ENCODE measurements around the gene CABLES1. TPM values are rescaled to one million over a fixed set of nuclear protein-coding genes. Genes with fewer than 3 reads are reported as not detected.
"Not testable (repeated sequence)": the region's sequence is repeated elsewhere in the genome, so short reads cannot be mapped to it uniquely, and the experiment has no call there.

The CABLES1 gene
- total RNA-seq, 2 donors from 2014 or later, result 9.9 to 16.7 TPM

DNA sequence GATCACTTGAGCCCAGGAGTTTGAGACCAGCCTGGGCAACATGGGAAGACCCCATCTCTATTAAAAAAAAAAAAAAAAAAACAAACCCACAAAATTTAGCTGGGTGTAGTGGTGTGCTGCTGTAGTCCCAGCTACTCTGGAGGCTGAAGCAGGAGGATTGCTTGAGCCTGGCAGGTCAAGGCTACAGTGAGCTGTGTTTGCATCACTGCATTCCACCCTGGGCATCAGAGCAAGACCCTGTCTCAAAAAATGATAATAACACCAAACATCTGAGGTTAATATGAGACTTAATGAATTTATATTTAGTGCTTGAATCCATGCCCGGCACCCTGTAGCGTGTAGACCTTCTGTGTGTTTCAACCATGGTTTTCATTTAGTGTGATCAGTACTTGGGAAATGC lies 22.8 kb downstream of the CABLES1 start:
- no peak overlapping the region for H3K9ac ChIP-seq (ENCODE audit: extremely low read depth, low read length, poor library complexity, severe bottlenecking)
- H3K4me1 Mint-ChIP-seq, result peaks cover 30% of the 10 kb centered on the region
- no peaks in the 10 kb centered on the region for H3K4me1 ChIP-seq (ENCODE audit: control insufficient read depth, insufficient read depth, low read length)
- no peaks in the 10 kb centered on the region for H3K9me3 Mint-ChIP-seq
- no peaks in the 10 kb centered on the region for H3K27me3 Mint-ChIP-seq (ENCODE audit: insufficient read depth)
- no peaks in the 10 kb centered on the region for H3K36me3 ChIP-seq (ENCODE audit: control insufficient read depth, insufficient read depth, low read length)
- 94 to 100% methylated on average over 2 of the region's 2 CpGs for WGBS, 2 experiments (ENCODE audit: insufficient coverage in 1 of 2, insufficient read length in 1 of 2)
- H3K27ac Mint-ChIP-seq, result peak overlapping the region; percentile 39
- no peak overlapping the region for H3K27ac ChIP-seq (ENCODE audit: low read depth, low read length)
- H3K36me3 Mint-ChIP-seq (ENCODE audit: low read depth), result peaks cover 6% of the 10 kb centered on the region
- H3K27me3 ChIP-seq (ENCODE audit: control insufficient read depth, insufficient read depth, low read length, poor library complexity, severe bottlenecking), result no peaks in the 10 kb centered on the region
- DNase-seq, result no peak
- no peak overlapping the region for H3K4me3 ChIP-seq (ENCODE audit: low read length)
- TF ChIP-seq, protein P1, sequence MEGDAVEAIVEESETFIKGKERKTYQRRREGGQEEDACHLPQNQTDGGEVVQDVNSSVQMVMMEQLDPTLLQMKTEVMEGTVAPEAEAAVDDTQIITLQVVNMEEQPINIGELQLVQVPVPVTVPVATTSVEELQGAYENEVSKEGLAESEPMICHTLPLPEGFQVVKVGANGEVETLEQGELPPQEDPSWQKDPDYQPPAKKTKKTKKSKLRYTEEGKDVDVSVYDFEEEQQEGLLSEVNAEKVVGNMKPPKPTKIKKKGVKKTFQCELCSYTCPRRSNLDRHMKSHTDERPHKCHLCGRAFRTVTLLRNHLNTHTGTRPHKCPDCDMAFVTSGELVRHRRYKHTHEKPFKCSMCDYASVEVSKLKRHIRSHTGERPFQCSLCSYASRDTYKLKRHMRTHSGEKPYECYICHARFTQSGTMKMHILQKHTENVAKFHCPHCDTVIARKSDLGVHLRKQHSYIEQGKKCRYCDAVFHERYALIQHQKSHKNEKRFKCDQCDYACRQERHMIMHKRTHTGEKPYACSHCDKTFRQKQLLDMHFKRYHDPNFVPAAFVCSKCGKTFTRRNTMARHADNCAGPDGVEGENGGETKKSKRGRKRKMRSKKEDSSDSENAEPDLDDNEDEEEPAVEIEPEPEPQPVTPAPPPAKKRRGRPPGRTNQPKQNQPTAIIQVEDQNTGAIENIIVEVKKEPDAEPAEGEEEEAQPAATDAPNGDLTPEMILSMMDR (conservative IDR thresholded peaks at IDR 0.05), result no peak
- no peaks in the 10 kb centered on the region for H3K9me3 ChIP-seq (ENCODE audit: control insufficient read depth, low read length)
- no peak overlapping the region for H3K4me3 Mint-ChIP-seq

DNA sequence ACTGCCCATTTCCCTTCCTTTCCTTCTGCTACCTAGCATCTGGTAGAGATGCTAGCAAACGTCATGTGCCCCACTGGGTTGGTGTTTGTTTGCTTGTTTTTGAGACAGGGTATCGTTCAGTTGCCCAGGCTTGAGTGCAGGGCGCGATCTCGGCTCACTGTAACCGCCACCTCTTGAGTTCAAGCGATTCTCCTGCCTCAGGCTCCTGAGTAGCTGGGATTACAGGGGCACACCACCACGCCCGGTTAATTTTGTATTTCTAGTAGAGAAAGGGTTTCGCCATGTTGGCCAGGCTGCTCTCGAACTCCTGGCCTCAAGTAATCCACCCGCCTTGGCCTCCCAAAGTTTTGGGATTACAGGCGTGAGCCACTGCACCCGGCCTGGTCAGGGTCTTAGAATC lies 23.6 kb downstream of the CABLES1 start:
- not testable (repeated sequence) for H3K27ac ChIP-seq (ENCODE audit: low read depth, low read length); DNase-seq

DNA sequence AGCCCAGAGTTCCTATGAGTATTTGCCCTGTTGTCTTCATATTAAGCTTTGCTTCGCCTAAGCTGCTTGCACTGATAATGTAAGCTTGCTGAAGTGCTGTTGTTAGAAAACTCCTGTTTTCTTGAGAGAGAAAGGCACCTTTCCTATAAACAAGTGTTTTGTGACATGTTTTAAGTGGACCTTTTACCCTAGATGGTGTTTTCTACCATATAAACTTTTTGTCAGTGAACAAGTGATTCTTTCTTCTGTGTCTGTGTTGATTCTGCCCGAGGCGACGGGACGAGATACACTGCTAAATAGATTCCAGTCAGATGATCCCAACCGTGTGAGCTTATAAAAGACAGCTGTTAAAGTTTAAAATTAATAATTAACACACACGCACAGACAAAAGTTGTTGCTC lies 24.1 kb downstream of the CABLES1 start:
- no peaks in the 10 kb centered on the region for H3K4me1 ChIP-seq (ENCODE audit: control insufficient read depth, insufficient read depth, low read length)
- Mint-ChIP-seq H3K27ac (peak overlapping the region; percentile 18), H3K4me3 (no peak overlapping the region), H3K4me1 (peaks cover 28% of the 10 kb centered on the region), H3K27me3 (ENCODE audit: insufficient read depth) (no peaks in the 10 kb centered on the region), H3K36me3 (ENCODE audit: low read depth) (peaks cover 6% of the 10 kb centered on the region), H3K9me3 (no peaks in the 10 kb centered on the region)
- no peak overlapping the region for H3K27ac ChIP-seq (ENCODE audit: low read depth, low read length)
- TF ChIP-seq, protein P1 (conservative IDR thresholded peaks at IDR 0.05), result no peak
- no peak overlapping the region for H3K9ac ChIP-seq (ENCODE audit: extremely low read depth, low read length, poor library complexity, severe bottlenecking)
- no peaks in the 10 kb centered on the region for H3K36me3 ChIP-seq (ENCODE audit: control insufficient read depth, insufficient read depth, low read length)
- no peaks in the 10 kb centered on the region for H3K9me3 ChIP-seq (ENCODE audit: control insufficient read depth, low read length)
- no peak overlapping the region for H3K4me3 ChIP-seq (ENCODE audit: low read length)
- 95% methylated on average over 7 of the region's 7 CpGs; no CpG with 5 or more reads in 1 of the 2 experiments for WGBS, 2 experiments (ENCODE audit: insufficient coverage in 1 of 2, insufficient read length in 1 of 2)
- DNase-seq, result no peak
- H3K27me3 ChIP-seq (ENCODE audit: control insufficient read depth, insufficient read depth, low read length, poor library complexity, severe bottlenecking), result no peaks in the 10 kb centered on the region

More for the DNA sequence above, 23.6 kb downstream of the CABLES1 start:
- not testable (repeated sequence) for H3K9ac ChIP-seq (ENCODE audit: extremely low read depth, low read length, poor library complexity, severe bottlenecking); H3K36me3 ChIP-seq (ENCODE audit: control insufficient read depth, insufficient read depth, low read length); H3K36me3 Mint-ChIP-seq (ENCODE audit: low read depth); H3K27ac Mint-ChIP-seq; H3K9me3 ChIP-seq (ENCODE audit: control insufficient read depth, low read length); H3K4me3 ChIP-seq (ENCODE audit: low read length); H3K4me3 Mint-ChIP-seq; H3K4me1 ChIP-seq (ENCODE audit: control insufficient read depth, insufficient read depth, low read length); H3K9me3 Mint-ChIP-seq; H3K27me3 ChIP-seq (ENCODE audit: control insufficient read depth, insufficient read depth, low read length, poor library complexity, severe bottlenecking); H3K27me3 Mint-ChIP-seq (ENCODE audit: insufficient read depth)
- 93 to 95% methylated on average over 13 to 14 of the region's 14 CpGs for WGBS, 2 experiments (ENCODE audit: insufficient coverage in 1 of 2, insufficient read length in 1 of 2)
- peaks cover 31% of the 10 kb centered on the region for H3K4me1 Mint-ChIP-seq

DNA sequence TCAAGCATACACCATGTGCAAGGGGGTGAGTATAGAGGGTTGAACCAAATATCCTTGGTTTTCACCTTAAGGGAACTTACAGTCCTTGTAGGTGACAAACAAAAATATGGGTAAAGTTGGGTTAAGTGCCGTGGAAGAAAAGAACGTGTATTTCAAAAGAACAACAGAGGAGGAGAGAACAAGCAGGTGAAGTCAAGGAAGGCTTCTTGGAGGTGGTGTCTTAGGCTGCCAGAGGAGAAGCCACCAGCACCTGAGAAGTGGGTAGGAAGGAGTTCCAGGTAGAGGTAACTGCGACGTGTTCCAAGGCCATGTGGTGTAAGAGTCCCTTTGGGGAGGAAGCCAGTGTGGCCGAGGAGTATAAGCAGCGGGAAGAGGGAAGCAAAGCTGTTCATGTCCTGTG lies 27.2 kb downstream of the CABLES1 start:
- DNase-seq, result peak; percentile 39
- Histone ChIP-seq H3K4me3 (ENCODE audit: low read length) (no peak overlapping the region), H3K36me3 (ENCODE audit: control insufficient read depth, insufficient read depth, low read length) (no peaks in the 10 kb centered on the region), H3K27me3 (ENCODE audit: control insufficient read depth, insufficient read depth, low read length, poor library complexity, severe bottlenecking) (no peaks in the 10 kb centered on the region), H3K27ac (ENCODE audit: low read depth, low read length) (no peak overlapping the region), H3K9me3 (ENCODE audit: control insufficient read depth, low read length) (no peaks in the 10 kb centered on the region), H3K9ac (ENCODE audit: extremely low read depth, low read length, poor library complexity, severe bottlenecking) (no peak overlapping the region), H3K4me1 (ENCODE audit: control insufficient read depth, insufficient read depth, low read length) (no peaks in the 10 kb centered on the region)
- WGBS, 2 experiments (ENCODE audit: insufficient coverage in 1 of 2, insufficient read length in 1 of 2), result 95% methylated on average over 6 of the region's 6 CpGs
- Mint-ChIP-seq H3K27me3 (ENCODE audit: insufficient read depth) (no peaks in the 10 kb centered on the region), H3K9me3 (no peaks in the 10 kb centered on the region), H3K4me3 (no peak overlapping the region), H3K36me3 (ENCODE audit: low read depth) (peaks cover 8% of the 10 kb centered on the region), H3K27ac (no peak overlapping the region), H3K4me1 (peaks cover 26% of the 10 kb centered on the region)
- TF ChIP-seq, protein P1 (conservative IDR thresholded peaks at IDR 0.05), result no peak
